HG03558 (cell line): ENCODE results near the gene ATG4C.

Experiments
- ATAC-seq: cut with Tn5 transposase; IDR thresholded peaks from one replicate; pipeline ENCODE4 v1.9.1; 2021; ENCODE audit warnings: moderate number of reproducible peaks; ENCODE audit not compliant: unreplicated experiment; ENCODE audit errors: extremely low read depth

Gene ATG4C

GRCh38 chr1:62900566-62900965 lies 116.6 kb downstream of the ATG4C start:
- no peak for ATAC-seq

GRCh38 chr1:62901650-62902049 lies 117.7 kb downstream of the ATG4C start:
- ATAC-seq, result no peak

DNA sequence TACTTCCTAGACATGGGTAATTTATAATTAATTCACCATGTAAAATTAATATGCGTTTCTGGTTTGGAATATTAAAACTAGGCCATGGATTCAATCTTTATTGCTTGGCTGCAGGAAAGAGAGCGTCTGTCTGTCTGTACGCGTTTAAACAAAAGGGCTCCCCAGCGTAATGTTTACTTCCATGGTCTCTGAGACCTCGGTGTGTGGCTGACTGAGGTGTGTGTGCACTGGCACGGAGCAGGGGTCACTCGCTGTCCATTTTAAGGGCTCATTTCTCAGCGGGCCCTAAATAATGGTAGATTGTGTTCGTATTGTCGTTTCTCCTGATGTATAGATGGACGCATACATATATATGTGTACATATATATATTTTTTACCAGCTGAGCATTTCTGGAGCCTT lies 119.6 kb downstream of the ATG4C start:
- ATAC-seq, result no peak

- no peak for ATAC-seq
Observed at GRCh38 chr1:62903982-62904855, 120.3 kb downstream of the ATG4C start.

- no peak for ATAC-seq
Observed at GRCh38 chr1:62904856-62905225, 120.9 kb downstream of the ATG4C start.

- ATAC-seq, result no peak
Observed at GRCh38 chr1:62905309-62905708, 121.4 kb downstream of the ATG4C start.

DNA sequence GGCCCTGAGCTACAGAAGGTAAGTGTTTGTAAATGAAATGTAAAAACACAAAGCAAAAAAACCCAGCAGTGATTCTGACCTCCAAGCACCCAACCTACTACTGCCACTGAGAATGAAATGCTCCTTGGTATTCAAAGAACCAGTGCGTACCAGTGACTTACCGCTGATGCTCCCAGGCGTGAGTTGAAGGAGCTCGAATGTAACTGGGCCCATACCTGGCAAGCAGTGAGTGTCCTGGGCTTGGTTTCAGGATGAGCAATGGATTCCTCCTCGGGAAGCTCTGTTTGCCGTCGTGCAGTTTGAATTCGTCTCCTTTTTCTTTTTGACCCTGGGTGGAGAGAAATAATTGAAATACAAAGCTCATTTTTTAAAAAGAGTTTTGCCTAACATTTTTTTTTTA lies 121.9 kb downstream of the ATG4C start:
- ATAC-seq, result no peak

DNA sequence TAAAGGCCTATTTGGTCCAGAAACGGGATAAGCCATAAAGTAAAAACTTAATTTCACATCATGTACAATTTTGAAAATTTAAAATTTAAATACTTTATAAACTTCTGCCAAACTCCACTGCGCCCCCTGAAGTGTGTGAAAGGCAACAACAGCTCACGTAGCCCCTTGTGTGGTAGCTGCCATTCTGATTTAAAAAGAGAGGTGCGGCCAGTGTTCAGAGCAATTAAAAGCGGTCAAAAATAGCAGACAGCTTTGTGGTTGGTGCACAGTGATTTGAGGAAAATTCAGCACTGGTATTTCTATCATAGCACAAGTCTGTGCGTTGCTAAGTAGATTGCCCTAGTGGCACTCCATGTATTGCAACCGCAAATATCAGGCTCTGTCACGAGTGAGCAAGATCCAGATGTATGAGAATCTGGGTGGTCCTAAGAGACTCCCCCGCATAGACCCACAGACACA lies 122.5 kb downstream of the ATG4C start:
- ATAC-seq, result no peak

- ATAC-seq, result no peak
Observed at GRCh38 chr1:62908168-62908695, 124.3 kb downstream of the ATG4C start.

- ATAC-seq, result no peak
Observed at GRCh38 chr1:62912028-62912638, 128.2 kb downstream of the ATG4C start.
